Activated T-helper 1 cell treated with Interleukin-2 at 50 U/mL for 16 hours (primary cell): ENCODE measurements around the gene POMGNT2.
"Not testable (repeated sequence)": the region's sequence is repeated elsewhere in the genome, so short reads cannot be mapped to it uniquely, and the experiment has no call there.

ENCODE experiments used
- DNase-seq: peaks from one replicate; pipeline ENCODE4 v3.0.0-alpha.2; 2020; ENCODE audit warnings: low read depth

Gene POMGNT2

DNA sequence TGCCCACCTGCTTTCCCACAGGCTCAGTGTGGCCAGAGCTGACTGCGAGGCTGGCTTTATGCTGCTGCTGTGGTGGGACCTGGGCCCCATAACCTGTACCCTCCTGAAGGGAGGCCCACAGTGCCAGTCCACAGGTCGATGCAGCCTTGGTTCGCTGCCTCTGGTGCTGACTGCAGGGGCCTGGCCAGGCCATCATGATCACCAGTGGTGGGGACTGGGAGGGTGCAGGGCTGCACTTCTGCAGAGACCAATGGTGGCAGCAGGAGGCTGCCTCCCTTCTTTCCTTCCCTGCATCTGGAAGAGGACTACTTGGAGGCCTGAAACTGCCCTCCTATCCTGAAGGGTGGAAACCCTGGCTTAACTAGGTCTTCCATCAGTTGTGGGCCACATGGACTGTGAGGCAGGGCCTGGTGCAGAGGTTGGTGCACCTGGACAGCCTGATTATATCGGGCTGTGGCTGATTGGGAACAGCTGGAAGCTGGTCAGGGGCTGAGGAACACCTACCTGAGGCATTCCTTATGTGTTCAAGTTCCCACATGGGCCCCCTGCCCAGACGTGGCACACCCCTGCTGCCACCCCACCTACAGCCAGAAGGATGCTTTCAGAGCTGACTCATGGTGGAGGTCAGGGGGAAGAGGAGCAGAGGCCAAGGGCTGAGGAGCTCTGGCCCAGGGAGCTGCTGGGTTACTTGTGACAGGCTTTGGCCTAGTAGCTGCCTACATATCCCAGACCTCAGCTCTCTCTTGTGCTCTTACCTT is 29.8 kb downstream of the POMGNT2 start:
- no peak for DNase-seq

DNA sequence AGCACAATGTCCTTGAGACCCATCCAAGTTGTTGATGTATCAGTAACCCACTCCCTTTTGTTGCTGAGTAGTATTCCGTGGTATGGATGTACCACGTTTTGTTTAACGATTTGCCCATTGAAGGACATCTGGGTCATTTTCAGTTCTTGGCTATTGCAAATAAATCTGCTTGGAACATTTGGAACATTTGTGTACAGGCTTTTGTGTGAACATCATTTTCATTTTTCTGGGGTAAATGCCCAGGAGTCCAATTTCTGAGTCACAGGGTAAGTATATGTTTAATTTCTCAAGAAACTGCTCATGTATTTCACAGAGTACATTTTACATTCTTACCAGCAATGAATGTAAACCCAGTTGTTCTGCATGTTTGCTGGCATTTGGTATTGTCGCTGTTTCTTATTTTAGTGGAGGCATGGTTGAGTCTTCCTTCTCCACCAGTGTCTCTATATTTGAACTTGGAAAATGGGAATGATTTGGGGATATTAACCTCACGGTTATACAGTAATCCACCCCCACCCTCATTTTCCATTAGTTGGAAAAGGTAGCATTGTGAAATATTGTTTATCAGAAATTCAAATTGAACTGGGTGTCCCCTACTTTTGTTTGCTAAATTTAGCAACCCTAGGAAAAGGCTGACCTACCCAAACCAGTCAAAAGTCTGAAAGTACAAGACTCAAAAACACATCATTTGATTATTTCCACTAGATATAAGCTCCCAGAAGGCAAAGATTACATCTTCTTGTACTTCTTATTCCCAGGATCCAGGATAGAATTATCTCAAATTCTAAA is 30.8 kb downstream of the POMGNT2 start:
- no peak for DNase-seq

DNA sequence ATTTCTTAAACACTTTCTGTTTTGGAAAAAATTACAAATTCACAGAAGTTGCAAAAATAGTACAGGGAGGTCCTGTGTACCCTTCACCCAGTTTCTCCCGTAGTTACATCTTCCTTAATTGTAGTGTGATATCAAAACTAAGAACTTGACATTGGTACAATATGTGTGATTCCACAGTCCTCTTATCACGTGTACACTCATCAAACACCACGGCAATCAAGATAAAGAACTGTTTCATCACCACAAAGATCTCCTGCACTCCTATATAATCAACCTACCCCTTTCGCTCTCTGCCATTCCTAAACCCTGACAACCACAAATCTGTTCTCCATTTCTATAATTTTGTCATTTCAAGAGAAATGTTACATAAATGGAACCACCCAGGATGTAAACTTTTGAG is 31.4 kb downstream of the POMGNT2 start:
- DNase-seq = no peak

DNA sequence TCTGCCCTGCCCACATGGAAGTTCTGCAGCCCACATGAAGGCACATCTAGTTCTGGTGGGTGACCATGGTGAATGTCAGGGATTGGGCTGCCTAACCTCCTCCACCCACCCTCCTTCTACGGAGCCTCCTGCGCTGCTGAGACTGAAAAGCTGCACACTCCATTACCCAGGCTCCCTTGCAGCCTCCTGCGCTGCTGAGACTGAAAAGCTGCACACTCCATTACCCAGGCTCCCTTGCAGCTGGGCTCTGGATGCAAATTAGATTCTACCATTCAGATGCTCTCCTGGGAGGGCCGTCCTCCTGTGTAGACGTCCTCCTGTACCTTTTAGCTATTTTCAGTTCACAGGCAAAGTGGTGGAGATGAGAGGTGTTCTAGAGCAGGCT is 32.1 kb downstream of the POMGNT2 start:
- no peak for DNase-seq

DNA sequence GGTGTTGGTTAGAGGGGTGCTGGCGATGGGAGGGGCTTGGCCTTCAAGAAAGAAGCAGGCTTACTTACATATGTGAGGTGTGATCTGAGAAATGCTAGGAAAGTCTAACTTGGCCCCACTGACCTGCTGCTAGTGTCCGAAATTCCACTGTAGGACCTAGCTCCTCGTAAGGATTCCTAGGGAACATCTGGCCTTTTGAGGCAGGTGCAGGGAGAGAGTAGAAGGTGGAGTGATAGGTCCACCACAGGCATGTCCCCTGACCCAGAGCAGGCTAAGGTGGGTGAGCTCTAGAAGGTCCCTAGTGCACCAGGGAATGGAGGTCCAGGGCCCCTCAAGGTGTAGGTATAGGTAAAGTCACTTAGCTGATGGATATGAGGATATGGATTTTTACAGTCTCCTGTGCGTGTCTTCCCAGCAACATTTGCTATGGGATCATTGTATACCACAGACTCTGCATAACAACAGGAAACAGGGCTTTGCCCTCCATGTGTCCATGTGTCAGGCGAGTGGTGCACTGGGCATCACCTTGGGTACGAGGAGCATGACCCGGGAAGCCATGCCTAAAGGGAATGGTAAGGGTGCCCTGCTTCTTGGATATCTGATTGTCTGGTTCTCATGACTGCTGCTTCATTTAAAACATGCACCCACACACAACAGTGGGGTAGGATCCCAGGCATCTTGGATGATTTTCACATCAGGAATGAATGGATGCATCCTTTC is 32.6 kb downstream of the POMGNT2 start:
- DNase-seq = no peak

DNA sequence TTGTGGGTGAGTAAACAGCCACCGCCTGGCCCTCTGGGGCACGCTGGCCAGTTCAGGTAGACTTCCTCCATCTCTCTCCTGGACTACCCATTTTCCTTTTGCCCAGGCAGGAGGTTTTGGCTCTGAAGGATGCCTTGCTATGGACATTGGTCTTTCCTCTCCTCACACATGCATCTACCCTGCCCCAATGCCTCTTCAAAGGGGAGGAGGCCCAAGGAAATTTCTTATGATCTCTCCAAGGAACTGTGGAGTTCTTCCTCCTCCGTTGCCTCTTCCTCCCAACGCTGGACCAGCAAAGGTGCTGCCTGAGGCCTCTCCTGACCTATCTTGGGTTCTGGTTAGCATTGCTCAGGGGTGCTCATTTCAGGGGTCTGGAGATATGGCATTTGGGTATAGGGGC is 33.5 kb downstream of the POMGNT2 start:
- DNase-seq = no peak

DNA sequence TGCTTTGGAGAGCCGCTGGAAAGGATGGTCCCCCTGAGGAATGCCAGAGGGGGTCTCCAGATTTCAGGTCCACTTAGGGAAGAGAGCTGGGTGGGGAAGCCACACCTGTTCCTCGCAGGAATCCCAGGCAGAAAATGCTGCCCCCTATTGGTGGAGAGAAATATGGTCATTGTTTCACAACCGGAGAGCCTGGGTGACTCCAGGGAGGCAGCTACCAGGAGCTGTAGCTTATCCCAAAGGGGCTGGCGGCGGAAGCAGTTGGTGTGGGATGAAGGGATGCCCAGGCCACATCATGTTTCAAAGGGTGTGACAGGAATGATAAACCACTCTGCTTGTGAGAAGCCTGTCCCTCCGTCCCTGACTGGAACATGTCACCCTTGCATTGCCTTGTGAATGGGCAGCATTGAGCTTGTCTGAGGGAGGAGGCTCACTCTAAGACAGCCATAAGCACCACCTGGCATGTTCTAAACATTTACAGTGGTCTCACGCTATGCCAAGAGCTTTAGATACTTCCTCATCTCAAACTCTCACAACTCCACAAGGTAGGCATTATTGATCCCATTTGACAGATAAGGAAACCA is 34.5 kb downstream of the POMGNT2 start:
- no peak for DNase-seq

GRCh38 chr3:43070670-43071069 is 35.2 kb downstream of the POMGNT2 start:
- DNase-seq = not testable (repeated sequence)

GRCh38 chr3:43063114-43063513 is 42.8 kb downstream of the POMGNT2 start:
- DNase-seq = no peak

DNA sequence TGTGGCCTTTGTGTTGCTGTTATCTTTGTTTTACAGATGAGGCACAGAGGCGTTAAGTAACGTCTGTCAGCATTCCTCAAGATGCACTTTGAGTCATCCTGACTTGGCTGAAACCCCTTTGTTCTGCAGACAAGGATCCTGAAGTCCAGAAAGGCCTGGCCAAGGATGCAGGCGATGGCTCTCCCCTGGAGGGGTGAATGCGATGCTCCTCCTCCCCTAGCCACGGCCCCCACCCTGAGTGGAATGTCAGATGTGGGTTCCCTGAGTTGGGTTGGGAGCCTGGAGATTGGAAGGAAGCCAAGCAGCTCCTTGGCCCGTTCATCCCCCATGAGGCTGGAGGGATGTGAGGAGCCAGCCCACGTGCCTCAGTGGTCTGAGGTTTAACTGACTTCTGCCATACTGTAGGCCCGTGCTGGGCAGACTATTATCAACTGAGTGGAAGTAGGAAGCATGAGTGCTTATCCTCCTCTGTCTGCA is 43.3 kb downstream of the POMGNT2 start:
- no peak for DNase-seq

GRCh38 chr3:43062040-43062563 is 43.8 kb downstream of the POMGNT2 start:
- DNase-seq = no peak

DNA sequence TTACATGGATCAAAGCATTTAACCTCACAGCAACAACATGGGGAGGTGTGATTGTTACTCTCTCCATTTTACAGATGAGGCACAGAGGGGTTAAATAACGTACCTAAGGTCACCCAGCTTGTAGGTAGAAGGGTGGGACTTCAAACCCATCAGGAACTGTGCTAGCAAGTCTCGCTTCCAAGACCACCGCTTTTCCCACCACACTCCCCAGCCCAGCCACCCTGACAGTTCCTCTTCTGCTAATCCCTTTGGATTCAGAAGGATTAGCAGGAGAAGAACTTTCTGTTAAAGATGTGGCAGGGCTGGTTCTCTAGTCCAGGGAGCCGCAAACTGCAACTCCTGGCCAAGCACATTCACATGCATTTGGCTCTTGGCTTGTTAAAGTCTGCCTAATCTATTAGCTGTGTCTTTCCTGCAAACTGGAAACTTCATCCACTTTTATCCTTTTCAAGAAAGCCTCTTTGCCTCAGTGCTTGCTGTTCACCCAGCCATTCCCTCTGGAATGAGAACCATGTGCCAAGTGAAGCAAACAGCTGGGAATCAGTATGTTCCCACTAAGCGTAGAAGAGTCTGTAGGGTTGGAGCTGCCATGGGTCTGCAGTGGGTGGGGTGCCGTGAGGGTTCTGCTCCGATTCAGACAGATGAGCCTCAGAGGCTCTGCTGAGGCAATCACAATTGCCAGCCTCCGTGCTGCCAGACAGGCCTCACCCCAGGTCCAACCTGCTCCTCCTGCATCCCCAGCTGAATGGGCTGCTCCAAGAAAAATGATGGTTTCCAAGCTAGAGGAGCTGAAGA is 44.6 kb downstream of the POMGNT2 start:
- no peak for DNase-seq

GRCh38 chr3:43059456-43059855 is 46.4 kb downstream of the POMGNT2 start:
- DNase-seq = no peak

DNA sequence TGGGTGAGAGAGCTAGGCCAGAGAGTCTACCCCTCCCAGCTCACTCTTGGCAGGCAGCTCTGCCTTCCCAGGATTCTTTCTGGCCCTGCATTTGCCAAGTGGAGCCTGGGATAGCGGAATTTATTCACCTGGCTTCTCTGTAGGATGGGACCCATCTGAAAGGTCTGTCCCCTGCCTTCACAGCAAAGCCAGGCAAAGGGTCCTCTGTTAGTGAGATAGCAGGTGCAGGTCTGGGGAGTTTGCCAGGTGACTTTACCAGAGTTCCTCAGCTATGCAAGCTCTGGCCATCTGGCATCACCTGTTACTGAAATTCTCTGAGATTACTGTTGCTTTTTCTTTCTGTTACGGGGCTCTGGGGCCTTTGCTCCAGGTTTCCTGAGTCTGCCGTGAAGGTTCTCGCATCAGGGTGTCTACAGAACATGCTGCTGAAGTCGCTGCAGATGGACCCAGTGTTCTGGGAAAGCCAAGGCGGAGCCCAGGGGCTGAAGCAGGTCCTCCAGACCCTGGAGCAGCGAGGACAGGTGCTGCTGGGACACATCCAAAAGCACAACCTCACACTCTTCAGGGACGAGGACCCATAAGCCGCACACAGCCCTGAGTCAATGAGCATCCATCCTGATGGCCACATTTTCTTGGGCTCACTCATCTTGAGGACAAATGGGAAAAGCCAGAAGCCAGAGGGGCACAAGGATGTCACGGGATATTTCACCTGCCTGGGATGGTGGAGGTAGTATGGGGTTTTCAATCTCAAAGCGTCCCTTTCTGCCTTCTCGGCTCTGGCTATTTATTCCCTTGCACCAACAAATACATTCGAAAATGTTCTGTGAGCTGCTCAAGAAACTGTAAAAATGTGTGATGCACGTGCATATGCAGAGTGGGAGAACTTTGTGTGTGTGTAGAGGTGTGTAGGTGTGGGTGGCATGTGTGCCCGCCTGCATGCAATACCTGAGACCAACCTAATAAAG is 49.8 kb downstream of the POMGNT2 start:
- no peak for DNase-seq

GRCh38 chr3:43055393-43055792 is 50.5 kb downstream of the POMGNT2 start:
- no peak for DNase-seq

DNA sequence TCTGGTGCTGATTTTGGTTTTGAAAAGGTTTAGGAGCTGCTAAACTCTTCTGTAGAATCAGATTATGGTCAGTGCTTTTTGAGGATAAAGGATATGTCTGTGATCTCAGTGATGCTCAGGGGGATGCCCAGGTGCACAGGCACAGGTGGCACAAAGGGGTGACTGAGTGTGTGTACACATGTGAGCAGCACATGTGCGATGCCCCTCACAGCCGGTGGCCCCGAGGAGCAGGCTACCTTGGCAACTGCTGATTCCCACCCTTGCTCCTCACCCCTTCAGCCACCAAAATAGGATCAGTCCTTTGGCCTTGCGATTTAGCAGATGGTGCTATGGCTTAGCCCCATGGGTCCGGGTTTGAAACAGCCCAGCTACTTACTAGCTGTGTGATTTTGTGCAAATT is 51.1 kb downstream of the POMGNT2 start:
- no peak for DNase-seq

DNA sequence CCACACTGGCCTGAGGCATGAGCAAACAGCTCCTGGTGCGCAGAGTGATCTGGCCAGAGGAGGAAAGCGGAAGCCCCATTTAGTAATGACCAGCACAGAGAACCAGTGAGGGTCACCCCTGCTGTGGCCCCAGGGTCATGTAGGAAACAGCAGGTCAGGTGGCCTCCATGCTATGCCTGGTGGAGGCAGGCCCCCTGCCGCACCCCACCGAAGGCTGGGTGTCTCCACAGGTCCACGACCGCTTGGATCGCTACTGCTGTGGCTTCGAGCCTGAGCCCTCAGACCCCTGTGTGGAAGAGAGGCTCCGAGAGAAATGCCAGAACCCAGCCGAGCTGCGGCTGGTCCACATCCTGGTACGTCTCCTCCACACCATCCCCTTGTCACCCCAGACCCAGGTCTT is 52.6 kb downstream of the POMGNT2 start:
- no peak for DNase-seq

GRCh38 chr3:43048470-43048869 is 57.4 kb downstream of the POMGNT2 start:
- no peak for DNase-seq

- no peak for DNase-seq
Measured at GRCh38 chr3:43046583-43046982, 59.3 kb downstream of the POMGNT2 start.

DNA sequence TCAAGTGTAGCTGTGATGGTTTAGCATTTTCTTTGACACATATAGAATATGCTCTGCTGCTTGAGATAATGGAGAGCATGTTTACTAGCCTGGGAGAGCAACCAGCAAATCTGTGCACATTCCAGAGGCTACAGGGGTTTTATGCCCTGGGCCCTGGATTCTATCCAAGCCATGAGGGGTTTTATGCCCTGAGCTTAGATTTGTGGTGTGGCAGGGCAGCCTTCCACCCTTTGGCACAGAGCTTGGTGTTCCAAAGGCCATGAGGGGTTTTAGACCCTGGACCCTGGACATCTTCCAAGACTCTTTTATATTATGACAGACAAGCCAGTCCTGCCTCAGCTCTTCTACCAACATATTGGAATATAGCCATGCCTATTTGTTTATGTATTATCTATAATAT is 60.8 kb downstream of the POMGNT2 start:
- DNase-seq = not testable (repeated sequence)
